ENCODE results near the gene LBHD1.

Gene LBHD1

GRCh38 chr11:62615521-62615920 lies 56.5 kb downstream of the LBHD1 start:
- no peak for DNase-seq (ENCODE audit: low read depth)

GRCh38 chr11:62614275-62614674 lies 57.8 kb downstream of the LBHD1 start:
- DNase-seq (ENCODE audit: low read depth): no peak

GRCh38 chr11:62613291-62613778 lies 58.7 kb downstream of the LBHD1 start:
- no peak for DNase-seq (ENCODE audit: low read depth)
